BLaER1 (cell line): ENCODE measurements around the gene VPS33A.

ENCODE experiments used
- H3K27ac ChIP-seq: shearing (Covaris generic); formaldehyde crosslinking; 2 replicates; pipeline ENCODE4 v1.8.1; 2022
- H3K27me3 ChIP-seq: shearing (Covaris generic); formaldehyde crosslinking; 2 replicates; pipeline ENCODE4 v1.8.1; 2022
- H3K36me3 ChIP-seq: shearing (Covaris generic); formaldehyde crosslinking; 2 replicates; pipeline ENCODE4 v1.8.1; 2022
- H3K4me1 ChIP-seq: shearing (Covaris generic); formaldehyde crosslinking; 2 replicates; pipeline ENCODE4 v1.8.1; 2022
- H3K4me2 ChIP-seq: shearing (Covaris generic); formaldehyde crosslinking; 2 replicates; pipeline ENCODE4 v1.8.1; 2022
- H3K4me3 ChIP-seq: shearing (Covaris generic); formaldehyde crosslinking; 2 replicates; pipeline ENCODE4 v1.8.1; 2022
- H3K9ac ChIP-seq: shearing (Covaris generic); formaldehyde crosslinking; 2 replicates; pipeline ENCODE4 v1.8.1; 2022
- H3K9me3 ChIP-seq: shearing (Covaris generic); formaldehyde crosslinking; 2 replicates; pipeline ENCODE4 v1.8.1; 2022
- H4K20me1 ChIP-seq: shearing (Covaris generic); formaldehyde crosslinking; 2 replicates; pipeline ENCODE4 v1.8.1; 2022
- Cebpa-rat ChIP-seq: shearing (Covaris generic); IDR thresholded peaks from 2 replicates; pipeline ENCODE4 v1.8.1; 2022

Gene VPS33A

DNA sequence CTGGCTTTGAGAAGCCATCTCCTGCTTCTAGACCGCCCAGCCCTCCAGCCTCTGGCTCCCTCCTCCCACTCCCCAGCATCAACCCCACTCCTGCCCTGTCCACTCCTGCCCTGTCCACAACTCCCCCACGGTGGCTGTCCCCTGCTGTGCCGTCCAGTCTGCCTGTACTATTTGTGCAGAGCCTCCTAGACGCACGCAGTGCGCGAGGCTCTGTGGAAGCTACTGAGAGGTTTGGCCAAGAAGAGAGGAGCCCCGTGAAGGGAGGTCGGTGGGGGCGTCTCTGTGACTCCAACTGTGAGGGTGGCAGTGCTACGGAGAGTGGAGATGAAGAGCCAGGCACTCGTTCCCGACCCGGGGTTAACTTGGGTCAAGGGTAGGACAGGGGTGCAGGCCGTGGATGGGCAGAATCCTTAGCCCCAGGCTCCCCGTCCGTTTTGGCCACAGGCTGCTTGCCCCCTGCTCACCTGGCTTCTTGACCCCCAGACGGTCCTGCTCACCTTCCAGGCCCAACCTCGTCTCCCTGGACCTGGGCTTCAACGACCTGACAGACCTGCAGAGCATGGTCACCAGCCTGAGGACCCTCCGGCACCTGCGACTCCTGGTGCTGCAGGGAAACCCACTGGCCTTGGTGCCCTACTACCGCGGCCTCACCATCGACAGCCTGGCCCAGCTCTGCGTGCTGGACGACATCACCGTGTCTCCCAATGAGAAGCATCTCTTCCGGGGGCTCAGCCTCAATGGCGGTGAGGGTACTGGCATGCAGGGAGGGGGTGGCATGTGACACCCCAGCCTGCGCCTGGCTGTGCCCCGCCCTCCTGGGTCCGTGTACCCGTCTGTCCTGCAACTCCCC is 76.4 kb downstream of the VPS33A start:
- TF ChIP-seq Cebpa-rat, result no peak
- H3K4me2 ChIP-seq, result no peak overlapping the region
- peaks cover 43% of the 10 kb centered on the region for H3K4me1 ChIP-seq
- H4K20me1 ChIP-seq, result no peaks in the 10 kb centered on the region
- no peaks in the 10 kb centered on the region for H3K36me3 ChIP-seq
- no peak overlapping the region for H3K27ac ChIP-seq
- peaks cover 6% of the 10 kb centered on the region for H3K9me3 ChIP-seq
- H3K4me3 ChIP-seq, result no peak overlapping the region
- no peak overlapping the region for H3K9ac ChIP-seq
- no peaks in the 10 kb centered on the region for H3K27me3 ChIP-seq

DNA sequence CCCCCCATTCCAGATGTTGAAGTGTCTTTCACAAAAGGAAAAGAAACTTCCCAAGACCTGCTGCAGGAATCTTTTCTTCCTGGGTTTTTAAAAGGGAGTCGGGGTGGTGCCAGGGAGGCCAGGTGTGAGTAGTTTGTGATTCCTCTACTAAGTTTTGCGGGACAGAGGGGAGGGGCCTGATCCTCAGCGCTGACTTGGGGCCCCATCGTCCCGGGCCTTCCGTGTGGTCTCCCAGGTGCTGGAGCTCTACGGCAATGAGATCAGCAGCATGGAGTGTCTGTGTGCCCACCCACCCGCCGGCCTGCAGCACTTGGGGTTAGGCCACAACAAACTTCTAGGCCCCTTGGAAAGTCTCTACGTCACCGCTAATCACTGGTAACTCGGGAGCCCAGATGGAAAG is 78.8 kb downstream of the VPS33A start:
- H3K4me2 ChIP-seq, result no peak overlapping the region
- no peak overlapping the region for H3K27ac ChIP-seq
- no peaks in the 10 kb centered on the region for H4K20me1 ChIP-seq
- no peaks in the 10 kb centered on the region for H3K9me3 ChIP-seq
- H3K4me1 ChIP-seq, result peaks cover 62% of the 10 kb centered on the region
- H3K4me3 ChIP-seq, result no peak overlapping the region
- TF ChIP-seq Cebpa-rat, result no peak
- H3K36me3 ChIP-seq, result no peaks in the 10 kb centered on the region
- no peaks in the 10 kb centered on the region for H3K27me3 ChIP-seq
- no peak overlapping the region for H3K9ac ChIP-seq

- peak overlapping the region; percentile 60 for H3K27ac ChIP-seq
- H3K4me3 ChIP-seq, result no peak overlapping the region
- no peaks in the 10 kb centered on the region for H3K27me3 ChIP-seq
- H3K36me3 ChIP-seq, result no peaks in the 10 kb centered on the region
- peaks cover 65% of the 10 kb centered on the region for H3K4me1 ChIP-seq
- no peaks in the 10 kb centered on the region for H3K9me3 ChIP-seq
- no peaks in the 10 kb centered on the region for H4K20me1 ChIP-seq
- H3K4me2 ChIP-seq, result peak overlapping the region; percentile 91
- peak overlapping the region; percentile 32; the same call in 1 of the 2 replicates for H3K9ac ChIP-seq
- TF ChIP-seq Cebpa-rat, result no peak
Measured at GRCh38 chr12:122185494-122186082, 80.7 kb downstream of the VPS33A start.

DNA sequence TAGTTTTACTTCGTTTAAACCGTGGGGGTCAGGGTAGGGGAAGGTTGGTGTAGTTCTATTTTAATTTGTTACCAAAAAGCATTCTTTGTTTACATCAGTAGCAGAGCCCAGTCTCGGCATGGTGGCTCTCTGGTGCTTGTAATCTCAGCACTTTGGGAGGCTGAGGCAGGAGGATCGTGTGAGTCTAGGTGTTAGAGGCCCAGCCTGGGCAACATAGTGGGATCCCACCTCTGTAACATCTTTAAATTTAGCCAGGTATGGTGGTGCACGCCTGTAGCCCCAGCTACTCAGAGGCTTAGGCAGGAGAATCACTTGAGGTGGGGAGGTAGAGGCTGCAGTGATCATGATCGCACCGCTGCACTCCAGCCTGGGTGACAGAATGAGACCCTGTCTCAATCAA is 81.2 kb downstream of the VPS33A start:
- H3K27me3 ChIP-seq, result no peaks in the 10 kb centered on the region
- no peak overlapping the region for H3K4me3 ChIP-seq
- H4K20me1 ChIP-seq, result no peaks in the 10 kb centered on the region
- TF ChIP-seq Cebpa-rat, result no peak
- peak overlapping the region; percentile 32; the same call in 1 of the 2 replicates for H3K9ac ChIP-seq
- H3K27ac ChIP-seq, result peak overlapping the region; percentile 60
- H3K4me1 ChIP-seq, result peaks cover 65% of the 10 kb centered on the region
- H3K36me3 ChIP-seq, result no peaks in the 10 kb centered on the region
- no peaks in the 10 kb centered on the region for H3K9me3 ChIP-seq
- peak overlapping the region; percentile 91 for H3K4me2 ChIP-seq

GRCh38 chr12:122184517-122184916 is 81.8 kb downstream of the VPS33A start:
- no peak for TF ChIP-seq Cebpa-rat
- Histone ChIP-seq H3K27ac (peak overlapping the region; percentile 60), H3K4me1 (peaks cover 71% of the 10 kb centered on the region), H3K4me2 (peak overlapping the region; percentile 91), H4K20me1 (no peaks in the 10 kb centered on the region), H3K4me3 (peak overlapping the region; percentile 26; the same call in 1 of the 2 replicates), H3K36me3 (no peaks in the 10 kb centered on the region), H3K9ac (0 out of 2 replicates have a peak overlapping the region, but pooled peaks have one; percentile 31), H3K27me3 (no peaks in the 10 kb centered on the region), H3K9me3 (no peaks in the 10 kb centered on the region)

- H3K27me3 ChIP-seq, result no peaks in the 10 kb centered on the region
- H3K27ac ChIP-seq, result peak overlapping the region; percentile 47
- no peaks in the 10 kb centered on the region for H4K20me1 ChIP-seq
- H3K9me3 ChIP-seq, result no peaks in the 10 kb centered on the region
- peak overlapping the region; percentile 60 for H3K4me3 ChIP-seq
- TF ChIP-seq Cebpa-rat, result no peak
- peak overlapping the region; percentile 91 for H3K4me2 ChIP-seq
- H3K36me3 ChIP-seq, result no peaks in the 10 kb centered on the region
- H3K4me1 ChIP-seq, result peaks cover 64% of the 10 kb centered on the region
- peak overlapping the region; percentile 65 for H3K9ac ChIP-seq
Measured at GRCh38 chr12:122183588-122183940, 82.7 kb downstream of the VPS33A start.

- Histone ChIP-seq H3K4me2 (peak within 1 kb of the TSS; percentile 91), H3K27ac (peak within 1 kb of the TSS; percentile 47), H4K20me1 (no peaks in the 10 kb centered on the region)
Measured at GRCh38 chr12:122182887-122183587, 83.3 kb downstream of the VPS33A start, which contains the start of gene LRRC43. TSS of gene LRRC43 (plus strand) at chr12:122183123. CDS start at chr12:122183145, 22 bp downstream.

More at GRCh38 chr12:122182887-122183587, 83.3 kb downstream of the VPS33A start, which contains the start of gene LRRC43:
- H3K4me1 ChIP-seq, result peaks cover 64% of the 10 kb centered on the region
- H3K4me3 ChIP-seq, result peak within 1 kb of the TSS; percentile 60
- no peaks in the 10 kb centered on the region for H3K36me3 ChIP-seq
- peak within 1 kb of the TSS; percentile 65 for H3K9ac ChIP-seq
- H3K9me3 ChIP-seq, result 0 out of 2 replicates have a peak, but pooled peaks cover 3% of the 10 kb centered on the region
- TF ChIP-seq Cebpa-rat, result no peak
- H3K27me3 ChIP-seq, result no peaks in the 10 kb centered on the region
